ENCODE results near the gene MYOM1.

- TF ChIP-seq POLR2AphosphoS5 (IDR thresholded peaks at IDR 0.05; ENCODE audit: low read depth, low read length): no peak
- TF ChIP-seq TAF1 (IDR thresholded peaks at IDR 0.05; ENCODE audit: borderline replicate concordance, insufficient read depth, low read length): no peak
- TF ChIP-seq REST (IDR thresholded peaks at IDR 0.05; ENCODE audit: insufficient read depth in 1 of 2, low read depth in 2 of 2, low read length in 2 of 2): no peak
- TF ChIP-seq SIN3A (IDR thresholded peaks at IDR 0.05; ENCODE audit: borderline replicate concordance, insufficient read depth, low read length): no peak
- TF ChIP-seq FOXP2 (optimal IDR thresholded peaks at IDR 0.05; ENCODE audit: borderline replicate concordance, extremely low read depth, extremely low read length, insufficient read depth): no peak
These were observed 40.2 kb downstream of the MYOM1 start for GRCh38 chr18:3179430-3180089.
